HG02970 (cell line): ENCODE measurements around the gene CCDC89.
"Not testable (repeated sequence)": the region's sequence is repeated elsewhere in the genome, so short reads cannot be mapped to it uniquely, and the experiment has no call there.

Source experiments
- ATAC-seq: cut with Tn5 transposase; IDR thresholded peaks from one replicate; pipeline ENCODE4 v1.9.1; 2021; ENCODE audit warnings: mild to moderate bottlenecking, moderate library complexity, moderate number of reproducible peaks; ENCODE audit not compliant: unreplicated experiment, low FRiP score

The CCDC89 gene

GRCh38 chr11:85694385-85694980 is 8.5 kb upstream of the CCDC89 start:
- ATAC-seq: no peak

GRCh38 chr11:85685125-85685819 is 723 bp downstream of the CCDC89 start:
- no peak for ATAC-seq

- no peak for ATAC-seq
These were observed 3.4 kb downstream of the CCDC89 start for GRCh38 chr11:85682330-85683305.

GRCh38 chr11:85680897-85681296 is 5.1 kb downstream of the CCDC89 start:
- no peak for ATAC-seq

- no peak for ATAC-seq
These were observed 6.4 kb downstream of the CCDC89 start for GRCh38 chr11:85679576-85679975.

- no peak for ATAC-seq
These were observed 12.6 kb downstream of the CCDC89 start for GRCh38 chr11:85673393-85673792.

- ATAC-seq: no peak
These were observed 13.7 kb downstream of the CCDC89 start for GRCh38 chr11:85672105-85672902.

- not testable (repeated sequence) for ATAC-seq
These were observed 14.9 kb downstream of the CCDC89 start for GRCh38 chr11:85670949-85671663.

GRCh38 chr11:85668157-85668556 is 17.8 kb downstream of the CCDC89 start:
- no peak for ATAC-seq

- ATAC-seq: no peak
These were observed 19.3 kb downstream of the CCDC89 start for GRCh38 chr11:85666687-85667086.

GRCh38 chr11:85665733-85666132 is 20.3 kb downstream of the CCDC89 start:
- no peak for ATAC-seq

GRCh38 chr11:85664615-85665481 is 21.1 kb downstream of the CCDC89 start, which contains the start of gene CREBZF:
CREBZF (minus strand) TSS chr11:85665129; CDS start chr11:85664875, 254 bp downstream.
- ATAC-seq: peak; percentile 84

GRCh38 chr11:85663753-85664614 is 22.0 kb downstream of the CCDC89 start:
- peak; percentile 73 for ATAC-seq

GRCh38 chr11:85663080-85663752 is 22.8 kb downstream of the CCDC89 start:
- ATAC-seq: no peak

- ATAC-seq: no peak
These were observed 23.9 kb downstream of the CCDC89 start for GRCh38 chr11:85661972-85662664.

- no peak for ATAC-seq
These were observed 27.8 kb downstream of the CCDC89 start for GRCh38 chr11:85658180-85658579.

- ATAC-seq: no peak
These were observed 29.2 kb downstream of the CCDC89 start for GRCh38 chr11:85656777-85657176.
